Coronary artery (tissue), 2 donors: ENCODE measurements around the gene ENPP6.

Source experiments
- DNase-seq: peaks from one replicate; pipeline ENCODE4 v3.0.0-alpha.2; 2017; ENCODE audit warnings: low spot score
- H3K27ac ChIP-seq, 2 donors: fragments of 200-600 bp; sonication (generic); one replicate each; pipeline ENCODE4 v1.5.1; 2016 to 2019
- H3K4me3 ChIP-seq: fragments of 200-600 bp; sonication (generic); 2 replicates; pipeline ENCODE4 v1.5.1; 2016; ENCODE audit warnings: mild to moderate bottlenecking, moderate library complexity
- TF ChIP-seq, protein P1 (sequence below): fragments of 200-600 bp; sonication (generic); IDR thresholded peaks from one replicate; pipeline ENCODE4 v1.5.1; 2019; ENCODE audit warnings: antibody characterized with exemption

ENPP6 gene

DNA sequence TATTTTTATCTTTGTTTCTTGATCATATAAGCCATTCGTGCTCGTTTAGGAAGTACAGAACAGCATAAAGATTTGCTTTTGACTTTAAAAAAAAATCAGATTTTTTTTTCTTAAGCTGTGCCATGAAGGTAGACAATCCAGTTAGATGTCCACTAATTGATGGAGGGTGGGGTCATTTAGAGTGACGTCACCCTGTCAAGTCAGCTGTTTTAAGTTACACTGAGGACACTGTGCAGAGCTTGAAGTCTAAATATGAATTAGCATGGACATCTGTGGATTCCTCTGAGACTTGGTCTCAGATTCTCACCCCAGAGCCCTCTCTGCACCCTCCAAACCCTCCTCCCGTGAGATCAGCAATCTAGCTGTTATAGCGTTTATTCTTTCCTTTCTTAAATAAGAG, 63.9 kb downstream of the ENPP6 start:
- no peak overlapping the region for H3K4me3 ChIP-seq
- TF ChIP-seq, protein P1, sequence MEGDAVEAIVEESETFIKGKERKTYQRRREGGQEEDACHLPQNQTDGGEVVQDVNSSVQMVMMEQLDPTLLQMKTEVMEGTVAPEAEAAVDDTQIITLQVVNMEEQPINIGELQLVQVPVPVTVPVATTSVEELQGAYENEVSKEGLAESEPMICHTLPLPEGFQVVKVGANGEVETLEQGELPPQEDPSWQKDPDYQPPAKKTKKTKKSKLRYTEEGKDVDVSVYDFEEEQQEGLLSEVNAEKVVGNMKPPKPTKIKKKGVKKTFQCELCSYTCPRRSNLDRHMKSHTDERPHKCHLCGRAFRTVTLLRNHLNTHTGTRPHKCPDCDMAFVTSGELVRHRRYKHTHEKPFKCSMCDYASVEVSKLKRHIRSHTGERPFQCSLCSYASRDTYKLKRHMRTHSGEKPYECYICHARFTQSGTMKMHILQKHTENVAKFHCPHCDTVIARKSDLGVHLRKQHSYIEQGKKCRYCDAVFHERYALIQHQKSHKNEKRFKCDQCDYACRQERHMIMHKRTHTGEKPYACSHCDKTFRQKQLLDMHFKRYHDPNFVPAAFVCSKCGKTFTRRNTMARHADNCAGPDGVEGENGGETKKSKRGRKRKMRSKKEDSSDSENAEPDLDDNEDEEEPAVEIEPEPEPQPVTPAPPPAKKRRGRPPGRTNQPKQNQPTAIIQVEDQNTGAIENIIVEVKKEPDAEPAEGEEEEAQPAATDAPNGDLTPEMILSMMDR, result no peak
- DNase-seq, result no peak
- H3K27ac ChIP-seq, result no peak overlapping the region

DNA sequence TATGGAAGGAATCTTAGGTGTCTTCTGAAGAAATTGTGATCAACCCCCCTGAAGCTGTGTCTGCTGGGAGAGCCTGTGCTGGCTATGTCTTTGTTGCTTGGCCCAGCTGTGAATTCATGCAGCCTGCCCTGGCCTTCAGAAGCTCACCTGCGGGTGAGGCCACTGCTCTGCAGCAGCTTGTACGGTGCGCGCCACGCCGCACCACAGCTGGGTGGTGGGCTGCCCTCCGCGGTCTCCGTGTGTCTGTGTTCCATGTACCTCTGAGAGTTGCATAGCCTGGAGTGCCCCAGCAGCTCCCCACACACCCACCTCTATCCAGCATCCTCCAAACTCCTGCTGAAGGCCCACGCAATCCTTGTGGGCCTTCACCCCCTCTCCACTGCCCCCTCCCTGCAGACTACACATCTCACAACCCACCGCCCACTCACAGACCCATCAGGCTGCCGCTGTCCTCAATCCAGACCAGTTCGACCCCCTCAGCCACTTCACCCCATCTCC, 65.6 kb downstream of the ENPP6 start:
- Histone ChIP-seq H3K27ac (no peak overlapping the region), H3K4me3 (no peak overlapping the region)
- no peak for DNase-seq
- TF ChIP-seq, protein P1, result no peak

DNA sequence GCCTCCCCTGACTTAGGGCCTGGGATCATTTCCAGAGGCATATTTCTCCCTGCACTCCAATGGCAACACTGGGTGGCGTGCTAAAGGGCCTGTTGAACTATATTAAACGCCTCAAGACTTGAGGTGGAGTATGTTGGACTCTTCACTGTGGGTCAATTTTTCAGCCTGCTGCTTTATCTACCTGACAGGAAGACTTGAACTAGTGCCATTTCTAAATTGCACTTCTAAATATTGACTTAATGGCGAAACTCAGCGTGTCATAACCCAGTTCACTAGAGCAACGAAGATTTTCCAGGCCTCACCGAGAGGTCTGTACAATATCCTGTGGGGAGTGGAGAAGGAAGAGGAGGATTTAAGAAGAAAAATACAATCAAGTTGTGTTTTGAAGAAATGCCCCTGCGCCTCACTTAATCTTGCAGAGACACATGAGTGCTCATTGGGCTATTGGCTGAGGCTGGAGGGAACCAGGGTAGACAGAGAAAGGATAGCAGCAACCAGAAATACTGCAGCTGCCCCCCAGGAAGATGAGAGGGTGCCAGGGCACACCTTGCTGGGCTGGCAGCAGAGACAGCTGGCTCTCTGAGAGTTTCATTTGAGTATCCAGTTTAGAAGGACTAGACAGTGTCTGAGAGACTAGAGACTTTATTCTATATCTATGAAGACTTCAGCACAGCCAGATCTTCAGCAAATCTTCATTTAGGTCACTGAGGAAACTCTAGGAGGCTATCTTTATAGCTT, 67.4 kb downstream of the ENPP6 start:
- no peak overlapping the region for H3K4me3 ChIP-seq
- H3K27ac ChIP-seq, result no peak overlapping the region
- TF ChIP-seq, protein P1, result no peak
- no peak for DNase-seq

GRCh38 chr4:184148738-184149637, 68.7 kb downstream of the ENPP6 start:
- TF ChIP-seq, protein P1, result no peak
- Histone ChIP-seq H3K4me3 (no peak overlapping the region), H3K27ac (no peak overlapping the region)
- DNase-seq, result no peak

DNA sequence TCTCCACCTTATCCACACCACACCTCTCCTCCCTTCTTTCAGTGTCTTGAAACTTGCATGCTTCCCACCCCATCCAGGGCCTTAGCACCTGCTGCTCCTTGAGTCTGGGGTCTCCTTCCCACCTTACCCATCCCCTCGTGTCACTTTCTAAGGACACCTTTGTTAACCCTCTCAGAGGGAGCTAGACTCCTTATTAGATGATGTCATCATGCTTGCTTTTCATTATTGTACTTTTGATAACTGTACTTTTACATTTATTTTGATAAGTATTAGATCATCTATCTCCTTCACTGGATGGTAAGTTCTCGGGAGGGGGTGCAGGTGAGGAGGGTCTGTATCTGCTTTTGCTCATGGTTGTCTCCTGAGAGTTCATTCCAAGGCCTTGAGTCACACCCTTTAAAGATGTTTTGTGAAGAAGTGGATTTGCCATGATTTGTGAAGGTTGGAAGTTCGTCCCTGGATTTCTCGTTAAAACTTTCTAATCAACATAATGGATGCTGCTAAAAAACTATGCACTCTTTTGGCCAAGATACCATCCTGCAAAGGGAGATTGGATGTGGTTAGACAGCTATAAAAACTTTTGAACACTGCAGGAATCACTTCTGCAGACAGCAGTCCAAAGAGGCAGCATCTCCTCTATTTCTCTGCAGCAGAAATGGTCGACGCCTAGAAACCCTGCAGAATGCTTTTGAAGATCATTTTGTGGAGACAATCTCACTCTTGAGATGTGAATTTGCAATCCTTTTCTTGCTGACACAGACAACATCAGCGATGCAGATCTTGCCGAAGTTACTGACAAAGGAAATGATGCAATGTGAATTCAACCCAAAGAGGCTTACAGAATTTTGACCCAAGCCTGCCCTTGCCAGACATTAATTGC, 69.6 kb downstream of the ENPP6 start:
- H3K4me3 ChIP-seq, result no peak overlapping the region
- DNase-seq, result no peak
- TF ChIP-seq, protein P1, result no peak
- H3K27ac ChIP-seq, result no peak overlapping the region

- TF ChIP-seq, protein P1, result no peak
- H3K4me3 ChIP-seq, result no peak overlapping the region
- no peak for DNase-seq
- no peak overlapping the region for H3K27ac ChIP-seq
These were observed 70.7 kb downstream of the ENPP6 start for GRCh38 chr4:184146951-184147350.
